HG03139 (cell line): ENCODE results near the gene MAP3K5.
"Not testable (repeated sequence)": the region's sequence is repeated elsewhere in the genome, so short reads cannot be mapped to it uniquely, and the experiment has no call there.

Experiments
- ATAC-seq: cut with Tn5 transposase; IDR thresholded peaks from one replicate; pipeline ENCODE4 v1.9.1; 2021; ENCODE audit not compliant: unreplicated experiment

The MAP3K5 gene, protein sequence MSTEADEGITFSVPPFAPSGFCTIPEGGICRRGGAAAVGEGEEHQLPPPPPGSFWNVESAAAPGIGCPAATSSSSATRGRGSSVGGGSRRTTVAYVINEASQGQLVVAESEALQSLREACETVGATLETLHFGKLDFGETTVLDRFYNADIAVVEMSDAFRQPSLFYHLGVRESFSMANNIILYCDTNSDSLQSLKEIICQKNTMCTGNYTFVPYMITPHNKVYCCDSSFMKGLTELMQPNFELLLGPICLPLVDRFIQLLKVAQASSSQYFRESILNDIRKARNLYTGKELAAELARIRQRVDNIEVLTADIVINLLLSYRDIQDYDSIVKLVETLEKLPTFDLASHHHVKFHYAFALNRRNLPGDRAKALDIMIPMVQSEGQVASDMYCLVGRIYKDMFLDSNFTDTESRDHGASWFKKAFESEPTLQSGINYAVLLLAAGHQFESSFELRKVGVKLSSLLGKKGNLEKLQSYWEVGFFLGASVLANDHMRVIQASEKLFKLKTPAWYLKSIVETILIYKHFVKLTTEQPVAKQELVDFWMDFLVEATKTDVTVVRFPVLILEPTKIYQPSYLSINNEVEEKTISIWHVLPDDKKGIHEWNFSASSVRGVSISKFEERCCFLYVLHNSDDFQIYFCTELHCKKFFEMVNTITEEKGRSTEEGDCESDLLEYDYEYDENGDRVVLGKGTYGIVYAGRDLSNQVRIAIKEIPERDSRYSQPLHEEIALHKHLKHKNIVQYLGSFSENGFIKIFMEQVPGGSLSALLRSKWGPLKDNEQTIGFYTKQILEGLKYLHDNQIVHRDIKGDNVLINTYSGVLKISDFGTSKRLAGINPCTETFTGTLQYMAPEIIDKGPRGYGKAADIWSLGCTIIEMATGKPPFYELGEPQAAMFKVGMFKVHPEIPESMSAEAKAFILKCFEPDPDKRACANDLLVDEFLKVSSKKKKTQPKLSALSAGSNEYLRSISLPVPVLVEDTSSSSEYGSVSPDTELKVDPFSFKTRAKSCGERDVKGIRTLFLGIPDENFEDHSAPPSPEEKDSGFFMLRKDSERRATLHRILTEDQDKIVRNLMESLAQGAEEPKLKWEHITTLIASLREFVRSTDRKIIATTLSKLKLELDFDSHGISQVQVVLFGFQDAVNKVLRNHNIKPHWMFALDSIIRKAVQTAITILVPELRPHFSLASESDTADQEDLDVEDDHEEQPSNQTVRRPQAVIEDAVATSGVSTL (N-terminal part only)

DNA sequence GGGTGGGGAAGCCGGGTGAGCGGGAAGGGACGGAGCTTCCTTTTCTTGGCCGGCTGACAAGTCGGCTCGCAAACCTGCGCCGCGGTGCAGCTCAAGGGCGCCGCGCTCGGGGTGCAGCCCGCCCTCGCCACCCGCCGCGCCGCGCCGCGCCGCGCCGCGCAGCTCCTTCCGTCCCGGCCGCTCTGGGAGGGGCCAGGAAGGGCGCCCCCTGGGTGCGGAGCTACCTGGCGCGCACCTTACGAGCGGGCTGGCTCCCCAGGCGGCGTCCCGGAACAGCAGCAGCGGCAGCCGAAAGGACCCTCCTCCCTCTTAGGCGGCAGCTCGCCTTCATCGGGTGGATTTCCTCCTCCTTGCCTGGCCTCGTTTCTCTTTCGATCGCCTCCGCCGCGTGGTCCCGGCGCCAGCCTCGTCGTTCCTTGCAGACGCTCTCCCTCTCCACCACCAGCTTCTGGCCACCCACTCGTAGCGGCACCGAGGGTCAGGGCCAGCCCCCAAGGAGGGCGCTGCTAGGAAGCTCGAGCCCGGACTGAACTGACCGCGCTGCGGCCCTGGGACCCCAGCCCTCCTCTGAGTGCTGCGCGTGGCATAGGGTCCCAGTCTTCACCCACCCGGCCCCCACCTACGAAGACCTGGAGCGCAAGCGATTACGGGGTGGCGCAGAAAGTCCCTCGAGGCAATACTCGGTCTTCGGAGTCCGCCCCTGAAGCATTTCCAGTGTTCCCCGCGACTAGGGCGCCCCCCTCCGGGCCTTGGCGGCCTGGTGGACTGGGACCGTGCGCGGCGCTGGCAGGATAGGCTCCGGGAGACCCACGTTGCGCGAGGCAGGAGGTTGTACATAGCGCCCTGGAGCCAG is at the start of gene MAP3K5:
MAP3K5 (minus strand) TSS at position 68 of the 853 bp plus-strand sequence. CDS start 320 bp downstream, outside the sequence.
- peak; percentile 58 for ATAC-seq

DNA sequence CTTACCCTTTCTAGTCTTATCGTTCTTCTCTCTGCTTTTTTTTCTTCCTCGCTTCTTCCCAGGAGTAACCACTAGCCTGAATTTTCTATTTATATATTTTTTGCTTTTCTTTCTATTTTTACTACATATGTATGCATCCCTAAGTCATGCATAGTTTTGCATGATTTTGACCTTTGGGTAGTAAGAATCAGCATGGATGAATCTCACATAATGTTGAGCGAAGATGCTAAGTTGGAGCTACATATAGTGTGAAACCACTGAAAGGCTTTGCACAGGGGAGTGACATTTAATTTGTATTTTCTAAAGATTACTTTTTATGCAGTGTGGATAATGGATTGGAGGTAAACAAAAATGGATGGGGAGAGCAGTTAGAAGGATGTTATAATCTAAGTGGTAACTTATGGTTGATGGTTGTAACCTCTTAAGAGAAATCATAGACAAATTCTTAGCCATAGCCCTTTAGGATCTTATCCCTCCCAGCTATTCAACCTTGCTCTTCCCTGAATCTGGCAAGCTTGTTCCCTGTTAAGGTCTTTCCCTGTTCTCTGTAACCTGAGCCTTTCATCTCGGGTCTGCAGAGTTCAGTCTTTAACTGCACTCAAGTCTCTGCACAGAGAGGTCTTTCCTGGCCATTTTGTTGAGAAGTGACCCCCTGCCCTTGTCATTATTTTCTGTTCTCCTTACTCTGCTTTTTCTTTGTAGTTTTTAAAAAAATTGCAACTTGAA is 48.2 kb upstream of the MAP3K5 start:
- ATAC-seq: no peak

DNA sequence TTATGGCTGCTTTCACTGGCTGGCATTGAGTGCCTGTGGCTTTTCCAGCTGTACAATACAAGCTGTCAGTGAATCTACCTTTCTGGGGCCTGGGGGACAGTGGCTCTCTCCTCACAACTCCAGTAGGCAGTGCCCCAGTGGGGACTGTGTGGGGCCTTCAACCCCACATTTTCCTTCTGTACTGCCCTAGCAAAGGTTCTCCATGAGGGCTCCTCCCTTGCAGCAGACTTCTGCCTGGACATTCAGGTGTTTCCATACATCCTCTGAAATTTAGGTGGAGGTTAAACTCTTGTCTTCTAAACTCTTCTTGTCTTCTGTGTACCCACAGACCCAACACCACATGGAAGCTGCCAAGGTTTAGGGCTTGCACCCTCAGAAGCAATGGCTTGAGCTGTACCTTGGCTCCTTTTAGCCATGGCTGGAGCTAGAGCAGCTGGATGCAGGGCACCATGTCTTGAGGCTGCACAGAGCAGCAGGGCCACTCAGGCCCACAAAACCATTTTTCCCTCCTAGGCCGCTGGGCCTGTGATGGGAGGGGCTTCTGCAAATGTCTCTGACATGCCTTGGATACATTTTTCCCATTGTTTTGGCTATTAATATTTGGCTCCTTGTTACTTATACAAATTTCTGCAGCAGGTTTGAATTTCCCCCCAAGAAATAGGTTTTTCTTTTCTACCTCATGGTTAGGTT is 39.7 kb upstream of the MAP3K5 start:
- ATAC-seq: no peak

DNA sequence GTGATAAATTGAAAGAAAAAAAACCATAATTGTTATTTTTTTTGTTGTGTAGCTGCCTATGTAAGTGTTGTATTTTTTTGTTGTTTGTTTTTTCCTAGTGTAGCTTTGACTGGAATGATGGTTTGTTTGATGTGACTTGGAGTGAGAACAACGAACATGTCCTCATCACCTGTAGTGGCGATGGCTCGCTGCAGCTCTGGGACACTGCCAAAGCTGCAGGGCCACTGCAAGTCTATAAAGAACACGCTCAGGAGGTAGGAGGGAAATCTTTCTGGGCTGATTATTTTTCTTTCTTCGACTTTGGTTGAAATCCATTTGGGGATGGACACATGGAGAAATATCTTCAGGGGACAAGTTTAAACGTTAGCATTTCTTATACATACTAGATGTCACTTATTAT is 33.9 kb upstream of the MAP3K5 start:
- no peak for ATAC-seq

DNA sequence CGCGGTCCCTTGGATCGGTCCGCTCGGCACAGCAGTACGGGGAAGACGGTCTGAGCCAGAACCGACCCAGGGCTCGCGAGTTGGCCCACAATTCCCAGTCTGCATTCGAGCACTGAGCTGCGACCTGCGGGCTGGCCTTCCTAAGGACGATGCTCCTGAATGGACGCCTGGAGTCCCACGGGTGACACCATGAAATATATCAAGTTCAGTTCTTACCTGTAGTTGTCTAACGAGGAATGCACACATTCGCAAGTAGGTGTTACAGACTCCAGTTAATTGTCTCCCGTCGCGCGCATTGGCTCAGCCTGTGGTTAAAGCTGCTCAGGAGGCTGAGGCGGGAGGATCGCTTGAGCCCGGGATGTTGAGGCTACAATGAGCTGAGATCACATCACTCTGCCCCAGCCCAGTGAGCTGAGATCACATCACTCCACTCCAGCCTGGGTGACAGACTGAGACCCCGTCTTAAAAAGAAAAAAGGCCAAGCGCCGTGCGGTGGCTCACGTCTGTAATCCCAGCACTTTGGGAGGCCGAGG is 30.9 kb upstream of the MAP3K5 start:
- ATAC-seq: no peak

DNA sequence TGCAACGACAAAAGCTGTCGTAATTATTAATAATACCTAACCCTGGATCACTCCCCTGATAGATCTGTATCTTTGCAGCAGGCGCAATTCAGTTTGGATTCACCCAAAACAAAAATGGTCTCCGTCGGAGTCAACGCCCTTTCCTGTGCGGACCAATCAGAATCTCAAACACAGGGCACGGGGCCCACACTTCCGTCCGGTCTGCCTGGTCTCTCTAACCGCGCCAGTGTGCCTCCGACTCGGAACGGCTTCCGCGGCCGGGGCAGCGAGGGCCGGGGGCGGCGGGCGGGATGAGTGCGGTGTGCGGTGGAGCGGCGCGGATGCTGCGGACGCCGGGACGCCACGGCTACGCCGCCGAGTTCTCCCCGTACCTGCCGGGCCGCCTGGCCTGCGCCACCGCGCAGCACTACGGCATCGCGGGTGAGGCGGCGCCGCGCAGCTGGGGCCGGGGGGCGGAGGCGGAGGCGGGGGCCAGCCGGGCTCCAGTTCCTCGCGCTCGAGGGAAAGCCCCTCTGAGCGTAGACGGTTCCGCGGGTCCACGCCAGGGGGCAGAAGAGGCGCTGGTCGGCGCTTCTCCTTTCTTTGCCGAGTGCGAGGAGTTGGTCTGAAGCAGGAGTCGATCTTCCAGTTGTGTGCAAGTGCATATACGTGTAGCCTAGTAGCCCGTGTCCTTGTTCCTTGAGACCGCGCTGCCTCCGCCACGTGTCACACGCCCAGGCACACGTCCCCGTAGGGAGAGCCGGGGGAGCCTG is 30.3 kb upstream of the MAP3K5 start, which contains the start of gene PEX7:
PEX7 (plus strand) TSS at position 217 of the 752 bp plus-strand sequence; CDS start at position 291, 74 bp downstream.
- ATAC-seq: peak; percentile 93

DNA sequence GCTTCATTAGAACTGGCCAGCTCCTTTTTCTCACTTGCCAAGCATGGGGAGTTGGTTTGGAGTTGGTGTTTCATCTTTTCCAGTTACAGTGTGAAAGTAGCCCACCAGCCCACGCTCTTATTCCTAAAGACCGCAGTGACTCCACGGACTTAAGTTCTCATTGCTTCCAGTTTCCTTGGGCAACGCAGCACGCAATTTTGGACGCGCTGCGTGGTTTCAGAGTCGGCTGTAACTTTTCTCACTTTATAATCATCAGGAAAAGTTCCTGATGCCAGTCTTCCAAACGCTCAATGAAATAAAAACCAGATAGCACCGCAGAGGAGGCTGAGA is 29.7 kb upstream of the MAP3K5 start:
- ATAC-seq: peak; percentile 2

DNA sequence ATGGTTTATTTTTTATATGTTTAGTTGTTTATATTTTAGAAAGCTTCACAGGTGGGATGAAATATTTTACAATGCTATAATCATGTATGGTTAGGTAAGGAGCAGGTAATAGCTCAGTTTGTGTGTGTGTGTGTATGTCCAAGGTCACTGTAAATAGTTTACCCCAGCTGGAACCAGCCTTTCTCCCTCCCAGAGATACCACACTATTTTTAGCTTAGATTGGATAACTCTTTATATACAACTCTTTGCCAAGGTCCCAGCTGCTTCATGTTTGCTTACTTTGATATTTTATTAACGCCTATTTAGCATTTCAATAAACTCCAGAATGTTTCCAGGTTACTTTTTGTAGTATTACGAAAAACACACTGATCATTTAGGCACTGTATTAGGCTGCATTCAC is 28.3 kb upstream of the MAP3K5 start:
- ATAC-seq: no peak

DNA sequence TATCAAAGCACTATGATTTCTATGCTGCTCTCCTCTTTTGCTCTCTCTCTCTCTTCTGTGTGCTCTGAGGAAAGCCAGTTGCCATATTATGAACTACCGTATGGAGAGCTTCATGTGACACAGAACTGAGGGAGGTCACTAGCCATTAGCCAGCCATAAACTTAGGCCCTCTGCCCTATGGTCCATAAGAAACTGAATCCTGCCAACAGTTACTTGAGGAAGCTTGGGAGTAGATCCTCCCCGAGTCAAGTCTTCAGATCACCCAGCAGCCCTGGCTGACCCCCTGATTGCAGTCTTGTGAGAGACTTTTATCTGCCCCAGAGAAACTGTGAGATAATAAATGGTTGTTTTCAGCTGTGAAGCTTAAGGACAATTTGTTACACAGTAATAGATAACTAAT is 24.4 kb upstream of the MAP3K5 start:
- no peak for ATAC-seq

DNA sequence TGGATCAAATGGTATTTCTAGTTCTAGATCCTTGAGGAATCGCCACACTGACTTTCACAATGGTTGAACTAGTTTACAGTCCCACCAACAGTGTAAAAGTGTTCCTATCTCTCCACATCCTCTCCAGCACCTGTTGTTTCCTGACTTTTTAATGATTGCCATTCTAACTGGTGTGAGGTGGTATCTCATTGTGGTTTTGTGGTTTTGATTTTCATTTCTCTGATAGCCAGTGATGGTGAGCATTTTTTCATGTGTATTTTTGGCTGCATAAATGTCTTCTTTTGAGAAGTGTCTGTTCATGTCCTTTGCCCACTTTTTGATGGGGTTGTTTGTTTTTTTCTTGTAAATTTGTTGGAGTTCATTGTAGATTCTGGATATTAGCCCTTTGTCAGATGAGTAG is 23.3 kb upstream of the MAP3K5 start:
- ATAC-seq: not testable (repeated sequence)

DNA sequence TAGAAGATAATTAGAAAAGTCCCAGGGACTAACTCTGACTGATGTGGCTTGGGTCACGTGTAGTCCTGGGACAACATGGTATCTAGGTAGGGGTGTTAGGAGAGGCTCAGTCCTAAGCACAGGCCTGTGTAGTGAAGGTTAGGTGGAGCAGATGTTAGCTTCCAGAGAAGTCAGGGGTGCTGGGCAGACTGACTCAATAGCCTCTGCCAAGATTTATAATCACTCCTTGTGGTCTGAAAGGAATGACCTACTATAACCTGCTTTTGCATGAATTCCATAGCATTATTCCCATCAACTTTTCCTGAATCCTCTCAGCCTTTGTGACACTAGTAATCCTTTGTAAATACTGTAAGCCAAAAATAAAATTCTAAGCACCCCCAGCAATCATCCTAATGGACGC is 19.9 kb upstream of the MAP3K5 start:
- no peak for ATAC-seq

DNA sequence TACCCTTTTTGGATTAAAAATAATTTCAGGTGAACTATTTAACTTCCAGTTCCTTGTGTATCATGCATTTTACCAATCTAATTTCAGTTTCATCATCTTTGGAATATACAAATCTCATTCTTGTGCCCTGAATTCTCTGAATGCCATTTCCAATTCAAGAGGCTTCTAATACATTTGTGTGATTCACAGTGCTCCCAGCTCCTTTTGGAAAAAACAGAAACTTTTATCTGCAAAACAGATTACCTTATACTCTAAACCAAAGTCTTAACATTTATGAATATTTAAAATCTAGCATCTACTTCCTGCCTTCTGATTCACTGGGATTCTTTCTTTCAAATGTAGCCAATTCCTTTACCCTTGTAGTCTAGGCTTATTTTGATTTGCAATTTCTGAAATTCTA is 19.0 kb upstream of the MAP3K5 start:
- no peak for ATAC-seq

DNA sequence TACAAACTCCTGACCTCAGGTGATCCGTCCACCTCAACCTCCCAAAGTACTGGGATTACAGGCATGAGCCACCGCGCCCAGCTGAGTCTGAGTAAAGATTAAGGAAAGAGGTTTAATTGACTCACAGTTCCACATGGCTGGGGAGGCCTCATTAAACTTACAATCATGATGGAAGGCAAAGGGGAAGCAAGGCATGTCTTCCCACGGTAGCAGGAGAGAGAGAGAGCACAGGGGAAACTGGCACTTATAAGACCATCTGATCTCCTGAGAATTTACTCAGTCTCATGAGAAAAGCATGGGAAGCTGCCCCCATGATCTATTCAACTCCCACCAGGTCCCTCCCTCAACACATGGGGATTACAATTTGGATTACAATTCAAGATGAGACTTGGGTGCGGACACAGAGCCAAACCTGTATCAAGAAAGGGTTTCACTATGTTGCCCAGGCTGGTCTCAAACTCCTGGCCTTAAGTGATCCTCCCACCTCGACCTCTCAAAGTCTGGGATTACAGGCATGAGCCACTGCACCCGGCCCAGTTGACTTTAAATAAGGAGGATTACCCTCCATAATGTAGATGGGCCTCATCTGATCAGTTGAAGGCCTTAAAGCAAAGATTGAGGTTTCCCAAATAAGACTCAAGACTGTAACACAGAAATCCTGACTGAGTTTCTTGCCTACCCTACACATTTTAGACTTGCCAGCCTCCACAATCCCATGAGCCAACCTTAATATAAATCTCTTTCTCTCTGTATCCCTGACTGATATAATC is 17.0 kb upstream of the MAP3K5 start:
- no peak for ATAC-seq

DNA sequence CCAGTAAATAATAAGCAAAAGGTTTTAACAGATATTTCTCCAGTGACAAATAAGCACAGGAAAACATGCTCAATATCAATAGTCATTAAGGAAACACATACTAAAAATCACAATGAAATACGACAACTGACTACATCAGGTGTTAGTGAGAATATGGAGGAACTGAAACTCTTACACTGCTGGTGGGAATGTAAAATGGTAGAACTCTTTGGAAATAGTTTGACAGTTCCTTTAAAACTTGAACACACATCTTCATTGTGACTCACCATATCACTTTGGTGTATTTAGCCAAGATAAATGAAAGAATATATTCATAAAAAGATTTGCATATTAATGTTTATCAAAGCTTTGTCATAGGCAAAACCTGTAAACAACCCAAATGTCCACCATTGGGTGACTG is 11.3 kb upstream of the MAP3K5 start:
- ATAC-seq: no peak

DNA sequence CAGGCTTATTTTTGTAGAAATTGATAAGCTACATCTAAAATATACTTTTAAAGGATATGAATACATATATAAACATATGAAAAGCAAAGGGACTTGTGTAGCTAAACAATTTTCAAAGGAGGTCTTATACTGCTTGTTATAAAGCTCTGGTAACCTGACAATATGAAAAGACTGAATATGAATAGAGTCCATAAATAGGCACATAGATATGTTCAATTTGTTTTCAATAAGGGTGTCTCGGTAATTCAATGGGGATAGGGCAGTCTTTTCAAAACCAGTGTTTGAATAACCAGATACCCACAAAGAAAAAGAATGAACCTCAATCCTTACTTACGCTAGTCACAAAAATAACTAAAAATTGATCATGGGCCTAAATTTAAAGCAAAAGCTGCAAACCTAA is 9.3 kb upstream of the MAP3K5 start:
- ATAC-seq: no peak

DNA sequence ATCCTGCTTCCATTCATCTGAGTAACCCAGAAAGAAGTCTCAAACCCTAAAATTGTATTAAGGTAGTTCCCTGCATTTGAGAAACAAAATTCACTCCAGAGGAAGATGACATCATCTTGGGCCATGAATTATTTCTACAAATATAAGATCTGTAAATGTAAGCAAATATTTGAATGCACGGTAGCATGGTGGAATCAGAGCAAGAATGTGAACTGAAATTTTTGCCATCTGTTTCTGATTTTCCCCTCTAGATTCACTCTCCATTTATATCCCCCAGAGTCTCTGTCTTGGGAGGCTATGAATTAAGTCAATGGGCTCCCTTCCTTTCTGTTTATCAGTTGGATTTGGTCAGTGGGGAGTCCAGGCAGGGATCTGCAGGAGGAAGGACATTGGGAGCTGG is 5.8 kb upstream of the MAP3K5 start:
- no peak for ATAC-seq

DNA sequence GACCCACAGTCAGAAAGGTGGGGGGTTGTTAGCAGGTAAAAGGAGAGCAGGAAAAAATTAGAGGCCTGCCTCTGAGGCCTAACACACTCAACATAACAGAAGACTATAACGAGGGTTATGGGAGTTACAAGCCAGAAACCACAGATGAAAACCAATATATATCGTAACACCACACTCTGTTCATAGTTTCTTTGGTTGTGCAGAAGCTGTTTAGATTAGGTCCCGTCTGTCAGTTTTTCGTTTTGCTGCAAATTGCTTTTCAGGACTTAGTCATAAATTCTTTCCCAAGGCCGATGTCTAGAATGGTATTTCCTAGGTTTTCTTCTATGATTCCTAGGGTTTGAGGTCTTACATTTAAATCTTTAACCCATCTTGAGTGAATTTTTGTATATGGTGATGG is 3.7 kb upstream of the MAP3K5 start:
- no peak for ATAC-seq
